HepG2 (cell line): ENCODE data around the gene VKORC1L1. TPM values are rescaled to one million over a fixed set of nuclear protein-coding genes. Genes with fewer than 3 reads are reported as not detected.

Experiments used
- CBX2 ChIP-seq, 2 experiments: fragments of 200-600 bp in 1 of 2; sonication (generic); formaldehyde crosslinking in 1 of 2; IDR thresholded peaks; 2 replicates each; pipeline versions ENCODE4 v1.7.0 to v1.8.1; 2018 to 2022; ENCODE audit warnings: low read depth in 2 of 2, low read length in 1 of 2, mild to moderate bottlenecking in 1 of 2, missing genetic modification reagents in 1 of 2
- CCAR2 ChIP-seq: fragments of 200-400 bp; formaldehyde crosslinking; optimal IDR thresholded peaks from 2 replicates; pipeline ENCODE3; 2018; ENCODE audit warnings: low read depth, mild to moderate bottlenecking, low read length, moderate library complexity
- CEBPB ChIP-seq: IDR thresholded peaks from 2 replicates; pipeline ENCODE4 v1.6.1; 2011; ENCODE audit warnings: low read depth, low read length, improper control_type of control experiment, borderline replicate concordance
- HNRNPL ChIP-seq: fragments of 200-400 bp; formaldehyde crosslinking; IDR thresholded peaks from 2 replicates; pipeline ENCODE4 v1.6.1; 2017; ENCODE audit warnings: mild to moderate bottlenecking, low read depth, low read length
- MAFF ChIP-seq: IDR thresholded peaks from 2 replicates; pipeline ENCODE4 v1.6.1; 2011; ENCODE audit warnings: low read depth, low read length, improper control_type of control experiment
- MYC ChIP-seq: sonication (generic); formaldehyde crosslinking; IDR thresholded peaks from 2 replicates; pipeline ENCODE4 v1.9.0; 2021; ENCODE audit warnings: missing genetic modification reagents, borderline replicate concordance
- NFKB2 ChIP-seq: sonication (generic); formaldehyde crosslinking; IDR thresholded peaks from 2 replicates; pipeline ENCODE4 v1.4.0; 2020; ENCODE audit warnings: missing genetic modification reagents, borderline replicate concordance
- ONECUT2 ChIP-seq: sonication (generic); formaldehyde crosslinking; IDR thresholded peaks from 2 replicates; pipeline ENCODE4 v1.4.0; 2020; ENCODE audit warnings: missing genetic modification reagents
- SMAD1 ChIP-seq: sonication (generic); formaldehyde crosslinking; IDR thresholded peaks from 2 replicates; pipeline ENCODE4 v1.4.0; 2020; ENCODE audit warnings: missing genetic modification reagents, low read depth, mild to moderate bottlenecking, borderline replicate concordance
- SOX6 ChIP-seq, 2 experiments: fragments of 450-650 bp in 1 of 2; sonication (generic) in 1 of 2; formaldehyde crosslinking in 1 of 2; IDR thresholded peaks; 2 replicates each; pipeline versions ENCODE4 v1.4.0 to v1.6.1; 2017 to 2020; ENCODE audit warnings: antibody characterized with exemption in 1 of 2, mild to moderate bottlenecking in 1 of 2, missing genetic modification reagents in 1 of 2
- YEATS2 ChIP-seq: sonication (generic); formaldehyde crosslinking; IDR thresholded peaks from 2 replicates; pipeline ENCODE4 v1.4.0; 2020; ENCODE audit warnings: missing genetic modification reagents, borderline replicate concordance
- ZFP36 ChIP-seq: fragments of 150-350 bp; IDR thresholded peaks from 2 replicates; pipeline ENCODE4 v1.6.1; 2018; ENCODE audit warnings: borderline replicate concordance, low read length, low read depth; ENCODE audit not compliant: partially characterized antibody
- ZNF138 ChIP-seq: sonication (generic); formaldehyde crosslinking; IDR thresholded peaks from 2 replicates; pipeline ENCODE4 v1.5.0; 2020; ENCODE audit warnings: mild to moderate bottlenecking, low read depth, missing genetic modification reagents
- ZNF143 ChIP-seq: sonication (generic); formaldehyde crosslinking; IDR thresholded peaks from 2 replicates; pipeline ENCODE4 v1.4.0; 2020; ENCODE audit warnings: missing genetic modification reagents
- ZNF276 ChIP-seq: sonication (generic); formaldehyde crosslinking; IDR thresholded peaks from 2 replicates; pipeline ENCODE4 v1.4.0; 2020; ENCODE audit warnings: mild to moderate bottlenecking, low read depth, missing genetic modification reagents
- ZNF343 ChIP-seq: sonication (generic); formaldehyde crosslinking; IDR thresholded peaks from 2 replicates; pipeline ENCODE4 v1.4.0; 2020; ENCODE audit warnings: mild to moderate bottlenecking, missing genetic modification reagents
- ZNF430 ChIP-seq: sonication (generic); formaldehyde crosslinking; IDR thresholded peaks from 2 replicates; pipeline ENCODE4 v1.9.0; 2021; ENCODE audit warnings: mild to moderate bottlenecking, missing genetic modification reagents
- ZNF503 ChIP-seq: sonication (generic); formaldehyde crosslinking; IDR thresholded peaks from 2 replicates; pipeline ENCODE4 v1.4.0; 2020; ENCODE audit warnings: missing genetic modification reagents
- ZNF580 ChIP-seq: IDR thresholded peaks from 2 replicates; pipeline ENCODE4 v1.6.1; 2016; ENCODE audit warnings: low read depth, borderline replicate concordance
- ZNF678 ChIP-seq: sonication (generic); formaldehyde crosslinking; IDR thresholded peaks from 2 replicates; pipeline ENCODE4 v1.4.0; 2020; ENCODE audit warnings: mild to moderate bottlenecking, missing genetic modification reagents
- ZNF703 ChIP-seq: sonication (generic); formaldehyde crosslinking; IDR thresholded peaks from 2 replicates; pipeline ENCODE4 v1.5.1; 2020; ENCODE audit warnings: missing genetic modification reagents, mild to moderate bottlenecking, moderate library complexity, borderline replicate concordance
- ZNF883 ChIP-seq: sonication (generic); formaldehyde crosslinking; IDR thresholded peaks from 2 replicates; pipeline ENCODE4 v1.5.1; 2020; ENCODE audit warnings: mild to moderate bottlenecking, missing genetic modification reagents; ENCODE audit errors: not compliant biosample characterization
- ZSCAN29 ChIP-seq: sonication (generic); formaldehyde crosslinking; conservative IDR thresholded peaks from 2 replicates; pipeline ENCODE4 v1.4.0; 2020; ENCODE audit warnings: mild to moderate bottlenecking, missing genetic modification reagents
- polyA plus RNA-seq, 8 experiments: library from polyadenylated mRNA; depleted of rRNA in 3 of 8; stranded (reverse) in 7 of 8; unstranded in 1 of 8; fragments of >200 nt; fragmentation: Illumina TruSeq in 4 of 8; extraction: Trizol in 4 of 8; gene quantifications; 2 replicates each; pipeline versions ENCODE4 v1.2.1 to v1.2.3, GENCODE V29; 2011 to 2016; ENCODE audit warnings: low read depth in 4 of 8, missing spikeins in 1 of 8, mixed read lengths in 1 of 8; ENCODE audit not compliant: insufficient read depth in 1 of 8
- total RNA-seq, 5 experiments: library from RNA; depleted of rRNA; stranded (reverse); fragments of >200 nt; fragmentation: Illumina TruSeq; extraction: Trizol; gene quantifications; 2 replicates each; pipeline ENCODE4 v1.2.3, GENCODE V29; 2016; ENCODE audit warnings: low read depth in 1 of 5

VKORC1L1 gene
- total and polyA plus RNA-seq, 2 of the 13 experiments (the other 11 are each of a cell fraction or from before 2014, with no cell fraction given): 13.9 to 16.5 TPM

GRCh38 chr7:65981965-65982792, 109.3 kb downstream of the VKORC1L1 start, which contains the start of gene GUSB (continued):
- TF ChIP-seq ZNF883 (peak; percentile 87), HNRNPL (0 out of 2 replicates have a peak, but pooled peaks have one; percentile 41), YEATS2 (CRISPR knock-in tag) (peak; percentile 99), MAFF (no peak), NFKB2 (CRISPR knock-in tag) (peak; percentile 97), CBX2 (IDR thresholded peaks at IDR 0.05; ENCODE audit: low read depth, low read length) (no peak), CBX2 (CRISPR knock-in tag; IDR thresholded peaks at IDR 0.05; ENCODE audit: low read depth) (0 out of 2 replicates have a peak, but pooled peaks have one; percentile 51), ZSCAN29 (CRISPR knock-in tag) (0 out of 2 replicates have a peak, but pooled peaks have one; percentile 73), CCAR2 (no peak), ZNF503 (CRISPR knock-in tag) (peak; percentile 87), ZNF703 (CRISPR knock-in tag) (peak; percentile 88; the same call in 1 of the 2 replicates), ZNF343 (CRISPR knock-in tag) (peak; percentile 57; the same call in 1 of the 2 replicates), CEBPB (no peak), ZNF580 (CRISPR knock-in tag) (peak; percentile 95; the same call in 1 of the 2 replicates), ZNF143 (peak; percentile 68), ONECUT2 (peak; percentile 73), ZNF138 (CRISPR knock-in tag) (0 out of 2 replicates have a peak, but pooled peaks have one; percentile 91), ZNF678 (CRISPR knock-in tag) (peak; percentile 79; the same call in 1 of the 2 replicates), MYC (CRISPR knock-in tag) (peak; percentile 96), ZNF276 (peak; percentile 81; the same call in 1 of the 2 replicates), ZFP36 (no peak), SOX6 (IDR thresholded peaks at IDR 0.05) (no peak), SOX6 (CRISPR knock-in tag; IDR thresholded peaks at IDR 0.05) (no peak; the same call in none of the 2 replicates), SMAD1 (CRISPR knock-in tag) (peak; percentile 75; the same call in 1 of the 2 replicates), ZNF430 (CRISPR knock-in tag) (peak; percentile 98)
